ENCODE data around the gene MANSC4.

The MANSC4 gene

DNA sequence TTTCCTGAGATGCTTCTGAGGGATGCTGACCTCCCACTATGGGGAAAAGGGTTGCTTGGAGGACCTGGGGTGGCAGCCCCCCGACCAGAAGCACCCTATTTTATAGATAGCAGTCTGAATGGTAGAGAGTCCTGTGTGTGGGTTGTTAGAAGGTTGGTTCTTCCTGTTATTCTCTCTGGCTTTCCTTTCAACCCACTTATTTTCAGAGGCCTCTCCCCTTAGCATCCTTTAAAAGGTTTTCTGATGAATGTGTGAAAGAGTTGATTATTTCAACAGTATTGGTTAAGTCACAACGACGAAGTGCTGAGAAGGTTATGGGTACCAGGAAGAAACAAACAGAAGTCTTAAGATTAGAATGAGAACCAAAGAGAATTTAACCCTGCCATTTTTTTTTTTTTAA lies 20.8 kb upstream of the MANSC4 start:
- no peak for DNase-seq (ENCODE audit: low read depth)

GRCh38 chr12:27797301-27798025 lies 17.4 kb upstream of the MANSC4 start:
- DNase-seq (ENCODE audit: low read depth) = no peak

- DNase-seq (ENCODE audit: low read depth) = no peak
Observed at GRCh38 chr12:27796128-27796527, 16.1 kb upstream of the MANSC4 start.

DNA sequence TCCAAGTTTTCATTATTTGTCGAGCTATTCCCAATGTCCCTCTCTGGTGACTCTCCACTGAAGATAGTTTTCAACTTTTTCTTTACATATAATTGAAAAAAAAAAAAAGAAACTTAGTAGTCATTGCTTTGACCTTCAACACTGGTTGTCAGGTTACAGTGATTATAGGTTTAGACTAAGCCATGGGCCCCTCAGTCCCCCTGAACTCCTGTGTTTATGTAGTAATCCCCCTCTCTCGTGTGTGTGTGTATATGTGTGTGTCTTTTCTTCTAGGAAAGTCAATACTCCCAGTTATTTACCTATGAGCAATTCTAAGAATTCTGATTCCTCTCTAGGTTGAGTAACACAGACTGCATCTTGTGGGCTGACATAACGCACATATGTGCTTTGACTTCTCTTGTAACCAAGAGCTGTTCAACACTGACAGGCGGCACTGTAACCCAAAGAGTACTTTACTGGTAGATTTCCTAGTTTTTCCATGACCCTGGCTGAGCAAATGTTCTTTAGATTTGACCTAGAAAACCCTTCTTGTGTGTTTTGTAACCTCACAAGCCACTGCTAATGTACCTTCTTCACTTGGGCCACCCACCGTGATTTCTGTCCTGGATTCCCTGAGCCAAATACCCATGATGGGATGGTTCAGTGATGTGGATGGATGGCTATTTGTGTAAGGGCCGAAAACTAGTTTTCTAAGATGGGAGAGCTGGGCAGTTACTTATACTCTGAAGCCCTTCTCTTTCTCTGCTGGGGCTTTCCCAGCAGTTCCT lies 15.0 kb upstream of the MANSC4 start:
- no peak for DNase-seq (ENCODE audit: low read depth)

DNA sequence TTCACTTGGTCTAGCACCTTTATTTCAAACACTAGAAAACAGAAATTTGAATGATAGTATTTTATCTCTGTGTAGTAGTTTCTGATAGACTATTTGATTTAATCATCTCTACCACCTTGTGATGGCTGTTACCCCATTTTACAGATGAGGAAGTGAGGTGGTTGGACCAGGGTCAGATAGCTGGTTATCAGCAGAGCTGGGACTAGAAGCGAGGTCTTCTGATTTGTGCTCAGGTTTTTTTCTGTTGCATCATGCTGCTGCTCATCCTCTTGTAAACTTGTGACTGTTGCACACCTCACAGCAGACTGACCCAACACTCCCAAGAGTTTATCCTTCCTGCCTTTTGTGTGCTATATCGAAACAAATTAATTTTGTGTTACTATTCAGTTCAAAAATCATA lies 10.1 kb upstream of the MANSC4 start:
- DNase-seq (ENCODE audit: low read depth) = no peak

GRCh38 chr12:27787559-27787958 lies 7.5 kb upstream of the MANSC4 start:
- no peak for DNase-seq (ENCODE audit: low read depth)

GRCh38 chr12:27785882-27786570 lies 6.0 kb upstream of the MANSC4 start:
- DNase-seq (ENCODE audit: low read depth) = no peak

DNA sequence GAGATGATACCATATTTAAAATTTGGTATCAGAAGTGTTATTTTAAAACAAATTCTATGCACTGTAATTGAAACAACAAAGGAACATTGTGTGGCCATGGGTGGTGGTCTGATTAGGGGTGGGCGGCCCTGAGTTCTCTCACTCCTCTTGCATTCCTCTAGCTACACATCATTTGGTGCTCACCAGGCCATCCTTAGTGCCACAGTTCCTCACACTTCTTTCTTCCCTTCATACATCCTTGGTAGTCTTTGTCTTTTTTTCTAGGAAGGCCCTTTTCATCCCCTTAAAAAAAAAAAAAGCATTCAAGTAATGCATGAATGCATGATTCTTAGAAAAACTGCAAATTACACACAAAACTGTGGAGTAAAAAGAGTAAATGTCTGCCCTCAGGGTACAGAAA lies 2.4 kb upstream of the MANSC4 start:
- DNase-seq (ENCODE audit: low read depth) = no peak

- DNase-seq (ENCODE audit: low read depth) = no peak
Observed at GRCh38 chr12:27781680-27782079, 1.6 kb upstream of the MANSC4 start.

- no peak for DNase-seq (ENCODE audit: low read depth)
Observed at GRCh38 chr12:27780612-27781408, 774 bp upstream of the MANSC4 start.

GRCh38 chr12:27779416-27779919 lies 568 bp downstream of the MANSC4 start:
- no peak for DNase-seq (ENCODE audit: low read depth)

- DNase-seq (ENCODE audit: low read depth) = no peak
Observed at GRCh38 chr12:27778206-27778605, 1.8 kb downstream of the MANSC4 start.

DNA sequence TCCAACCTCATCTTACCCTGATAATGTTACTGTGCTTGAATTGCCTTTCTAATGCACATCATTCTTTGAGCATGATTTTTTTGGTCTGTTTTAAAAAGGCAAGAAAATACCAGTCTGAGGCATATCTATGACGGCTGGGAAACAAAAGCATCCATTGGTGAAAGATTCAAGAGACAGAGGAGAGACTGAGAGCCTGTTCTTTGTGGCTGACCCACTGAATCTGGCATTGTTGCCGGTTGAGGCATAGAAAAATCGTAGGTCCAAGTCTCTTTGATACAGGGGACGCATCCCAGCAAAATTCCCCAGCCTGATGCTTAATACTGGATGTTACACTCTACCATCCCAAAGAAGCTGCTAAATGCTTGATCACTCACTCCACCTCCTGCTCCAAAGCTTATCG lies 2.9 kb downstream of the MANSC4 start:
- DNase-seq (ENCODE audit: low read depth) = no peak

- DNase-seq (ENCODE audit: low read depth) = no peak
Observed at GRCh38 chr12:27772328-27773049, 7.5 kb downstream of the MANSC4 start.

GRCh38 chr12:27771481-27772327 lies 8.3 kb downstream of the MANSC4 start:
- no peak for DNase-seq (ENCODE audit: low read depth)

DNA sequence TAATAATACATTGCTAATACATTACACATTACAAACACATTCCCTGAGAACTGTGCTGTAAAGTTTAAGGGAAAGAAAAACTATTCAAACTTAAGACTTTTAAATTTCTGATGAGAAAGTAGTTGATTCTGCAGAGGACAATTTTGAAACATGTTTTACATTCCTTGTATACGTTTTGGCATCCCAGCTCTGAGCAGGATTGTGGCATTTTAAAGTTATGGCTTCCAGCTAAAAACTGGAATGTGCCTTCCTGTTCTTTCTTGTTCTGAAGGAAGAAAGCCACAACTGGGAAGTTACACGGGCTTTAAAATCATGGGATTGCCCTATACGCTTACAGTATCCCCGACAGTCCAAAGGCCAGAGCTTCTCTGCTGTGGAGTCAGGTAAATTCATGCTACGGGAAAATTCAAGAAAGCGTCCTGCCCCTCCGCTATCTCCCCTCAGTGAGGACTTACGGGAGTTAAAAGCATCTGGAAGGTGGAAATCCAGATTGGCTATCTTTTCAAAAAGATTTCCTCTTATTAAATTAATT lies 10.8 kb downstream of the MANSC4 start:
- DNase-seq (ENCODE audit: low read depth) = no peak

- DNase-seq (ENCODE audit: low read depth) = no peak
Observed at GRCh38 chr12:27766587-27766986, 13.4 kb downstream of the MANSC4 start.

DNA sequence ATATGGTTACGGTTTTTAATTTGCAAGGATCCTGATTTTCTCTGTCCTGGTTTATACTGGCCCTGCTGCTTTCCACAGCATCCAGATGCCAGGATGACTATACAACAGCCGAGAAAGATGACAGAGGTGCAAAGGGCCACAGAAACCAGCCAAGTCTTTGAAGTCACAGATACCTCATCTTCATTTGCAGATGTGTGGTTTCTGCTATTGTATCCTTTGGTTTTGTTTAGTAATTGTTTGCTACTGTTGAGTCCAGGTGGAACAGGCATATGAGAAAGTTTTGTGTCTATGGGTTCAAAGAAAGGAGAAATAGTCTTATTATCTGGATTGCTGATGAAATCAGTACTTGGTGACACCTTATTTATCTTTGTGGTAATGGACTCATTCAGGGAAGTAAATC lies 17.3 kb downstream of the MANSC4 start:
- no peak for DNase-seq (ENCODE audit: low read depth)

DNA sequence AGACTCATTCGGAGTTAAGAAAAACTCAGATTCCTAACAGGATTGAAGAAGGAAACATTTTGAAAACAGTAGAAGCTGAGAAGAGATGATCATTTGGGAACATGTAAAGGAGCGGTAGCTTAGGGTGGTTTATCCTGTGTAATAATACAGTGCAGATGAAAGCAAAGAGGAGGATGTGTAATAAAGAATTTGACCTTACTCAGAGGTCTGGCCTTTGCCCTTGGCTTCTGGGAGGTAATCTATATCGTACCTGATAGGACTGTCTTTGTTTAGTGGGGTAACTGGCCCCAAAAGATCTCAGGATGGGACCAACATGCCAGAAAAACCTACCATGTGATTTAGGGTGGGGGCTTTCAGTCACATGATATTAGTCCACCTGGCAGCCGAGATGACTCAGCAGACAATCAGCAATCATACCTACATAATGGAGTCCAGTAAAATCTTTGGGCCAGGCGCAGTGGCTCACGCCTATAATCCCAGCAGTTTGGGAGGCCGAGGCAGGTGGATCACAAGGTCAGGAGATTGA lies 23.3 kb downstream of the MANSC4 start:
- DNase-seq (ENCODE audit: low read depth) = no peak

- no peak for DNase-seq (ENCODE audit: low read depth)
Observed at GRCh38 chr12:27754795-27755194, 25.2 kb downstream of the MANSC4 start.
